ENCODE results near the gene CA5A.

The CA5A gene

DNA sequence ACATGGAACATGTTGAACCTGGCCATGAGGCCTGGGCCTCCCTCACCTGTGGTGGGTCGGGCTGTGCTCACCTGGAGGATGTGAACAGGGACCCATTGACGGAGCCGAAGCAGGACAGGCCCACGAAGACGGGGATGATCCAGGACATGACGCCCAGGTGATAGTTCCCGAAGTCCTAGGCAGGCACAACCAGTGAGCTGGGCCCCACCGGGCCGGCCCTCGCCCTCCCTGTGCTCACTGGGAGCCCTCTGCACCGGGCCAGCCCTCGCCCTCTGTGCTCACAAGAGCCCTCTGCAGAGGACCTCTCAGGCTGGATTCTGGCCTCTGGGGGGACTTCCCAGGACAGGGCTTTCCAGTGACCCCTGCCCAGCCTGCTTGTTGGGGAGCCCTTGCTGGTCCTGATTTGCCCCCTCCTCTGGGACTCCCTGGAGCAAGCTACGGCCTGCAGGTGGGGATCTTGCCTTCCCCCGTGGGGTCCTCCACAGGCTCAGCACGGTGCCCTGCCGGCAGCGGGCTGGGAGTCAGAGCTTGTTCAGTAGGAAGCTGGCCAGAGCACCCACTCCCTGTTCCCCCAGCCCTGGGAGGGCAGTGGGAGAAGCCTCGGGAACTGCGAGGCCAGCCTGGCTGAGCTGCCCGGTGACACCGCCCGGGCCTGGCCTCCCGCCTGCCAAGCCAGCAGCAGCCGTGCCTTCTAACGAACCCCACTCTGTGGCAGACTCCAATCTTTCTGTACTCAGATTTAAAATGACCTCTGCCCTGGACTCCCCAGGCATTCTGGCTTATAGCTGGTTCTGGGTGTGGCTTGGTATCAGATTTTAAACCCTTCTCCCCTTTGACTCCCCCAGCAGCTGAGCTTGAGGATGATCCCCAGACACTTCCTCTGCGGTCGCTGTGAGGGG, 97.4 kb downstream of the CA5A start:
- TF ChIP-seq, protein P1, sequence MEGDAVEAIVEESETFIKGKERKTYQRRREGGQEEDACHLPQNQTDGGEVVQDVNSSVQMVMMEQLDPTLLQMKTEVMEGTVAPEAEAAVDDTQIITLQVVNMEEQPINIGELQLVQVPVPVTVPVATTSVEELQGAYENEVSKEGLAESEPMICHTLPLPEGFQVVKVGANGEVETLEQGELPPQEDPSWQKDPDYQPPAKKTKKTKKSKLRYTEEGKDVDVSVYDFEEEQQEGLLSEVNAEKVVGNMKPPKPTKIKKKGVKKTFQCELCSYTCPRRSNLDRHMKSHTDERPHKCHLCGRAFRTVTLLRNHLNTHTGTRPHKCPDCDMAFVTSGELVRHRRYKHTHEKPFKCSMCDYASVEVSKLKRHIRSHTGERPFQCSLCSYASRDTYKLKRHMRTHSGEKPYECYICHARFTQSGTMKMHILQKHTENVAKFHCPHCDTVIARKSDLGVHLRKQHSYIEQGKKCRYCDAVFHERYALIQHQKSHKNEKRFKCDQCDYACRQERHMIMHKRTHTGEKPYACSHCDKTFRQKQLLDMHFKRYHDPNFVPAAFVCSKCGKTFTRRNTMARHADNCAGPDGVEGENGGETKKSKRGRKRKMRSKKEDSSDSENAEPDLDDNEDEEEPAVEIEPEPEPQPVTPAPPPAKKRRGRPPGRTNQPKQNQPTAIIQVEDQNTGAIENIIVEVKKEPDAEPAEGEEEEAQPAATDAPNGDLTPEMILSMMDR (IDR thresholded peaks at IDR 0.05; ENCODE audit: borderline replicate concordance, extremely low read depth, low read length, poor library complexity, severe bottlenecking) = no peak
- TF ChIP-seq EZH2 (IDR thresholded peaks at IDR 0.05; ENCODE audit: borderline replicate concordance, low read depth, low read length, severe bottlenecking) = no peak
- Histone ChIP-seq H4K20me1 (ENCODE audit: insufficient read depth, low read length) (peaks cover 89% of the 10 kb centered on the region), H3K9ac (ENCODE audit: low read depth, low read length) (no peak overlapping the region), H2AFZ (ENCODE audit: low read depth, low read length) (no peak overlapping the region), H3K4me3 (ENCODE audit: low read depth in 1 of 2, low read length in 2 of 2) (no peak overlapping the region), H3K9me3 (ENCODE audit: insufficient read depth, low read length, severe bottlenecking) (no peaks in the 10 kb centered on the region), H3K36me3 (ENCODE audit: insufficient read depth, low read length) (peaks cover 98% of the 10 kb centered on the region), H3K4me1 (ENCODE audit: insufficient read depth, low read length) (no peaks in the 10 kb centered on the region), H3K27me3 (ENCODE audit: insufficient read depth, low read length, poor library complexity) (no peaks in the 10 kb centered on the region), H3K79me2 (ENCODE audit: insufficient read depth, low read length) (peaks cover 66% of the 10 kb centered on the region), H3K4me2 (ENCODE audit: insufficient read depth, low read length) (no peak overlapping the region), H3K27ac (ENCODE audit: low read length) (no peak overlapping the region)
- DNase-seq = no peak
- ATAC-seq (ENCODE audit: insufficient read depth, low read depth) = no peak

Measured in DND-41 (cell line).